HG02870 (cell line): ENCODE results near the gene GMDS.
"Not testable (repeated sequence)": the region's sequence is repeated elsewhere in the genome, so short reads cannot be mapped to it uniquely, and the experiment has no call there.

Experiments
- ATAC-seq: cut with Tn5 transposase; IDR thresholded peaks from one replicate; pipeline ENCODE4 v1.9.1; 2021; ENCODE audit warnings: mild to moderate bottlenecking, moderate library complexity; ENCODE audit not compliant: unreplicated experiment

GMDS gene

GRCh38 chr6:1845543-1845942, 399.9 kb downstream of the GMDS start:
- not testable (repeated sequence) for ATAC-seq

GRCh38 chr6:1842334-1842733, 403.1 kb downstream of the GMDS start:
- no peak for ATAC-seq

- ATAC-seq = no peak
These were observed 404.3 kb downstream of the GMDS start for GRCh38 chr6:1841136-1841535.

- no peak for ATAC-seq
These were observed 404.8 kb downstream of the GMDS start for GRCh38 chr6:1840491-1841121.

- no peak for ATAC-seq
These were observed 406.0 kb downstream of the GMDS start for GRCh38 chr6:1839361-1839760.

GRCh38 chr6:1838604-1839213, 406.7 kb downstream of the GMDS start:
- no peak for ATAC-seq

- no peak for ATAC-seq
These were observed 407.6 kb downstream of the GMDS start for GRCh38 chr6:1837826-1838225.

GRCh38 chr6:1836690-1837089, 408.7 kb downstream of the GMDS start:
- ATAC-seq = no peak

- ATAC-seq = no peak
These were observed 410.5 kb downstream of the GMDS start for GRCh38 chr6:1834646-1835516.

- ATAC-seq = no peak
These were observed 411.2 kb downstream of the GMDS start for GRCh38 chr6:1834207-1834606.

GRCh38 chr6:1832844-1833787, 412.3 kb downstream of the GMDS start:
- ATAC-seq = no peak

GRCh38 chr6:1832358-1832757, 413.0 kb downstream of the GMDS start:
- ATAC-seq = no peak

GRCh38 chr6:1827984-1828793, 417.2 kb downstream of the GMDS start:
- ATAC-seq = no peak

GRCh38 chr6:1825926-1826325, 419.5 kb downstream of the GMDS start:
- ATAC-seq = no peak

- ATAC-seq = no peak
These were observed 420.1 kb downstream of the GMDS start for GRCh38 chr6:1825277-1825676.

GRCh38 chr6:1821513-1822183, 423.8 kb downstream of the GMDS start:
- ATAC-seq = no peak

- ATAC-seq = no peak
These were observed 424.3 kb downstream of the GMDS start for GRCh38 chr6:1821164-1821512.

GRCh38 chr6:1820714-1821113, 424.7 kb downstream of the GMDS start:
- no peak for ATAC-seq

- ATAC-seq = no peak
These were observed 425.2 kb downstream of the GMDS start for GRCh38 chr6:1820165-1820564.

GRCh38 chr6:1819007-1819406, 426.4 kb downstream of the GMDS start:
- ATAC-seq = no peak
